WI38 (cell line): ENCODE data around the gene FKBP14.

ENCODE experiments used
- H3K4me3 ChIP-seq: 2 replicates; pipeline ENCODE4 v1.5.1; 2011; ENCODE audit warnings: low read depth, mild to moderate bottlenecking, control low read depth, low read length
- TF ChIP-seq, protein P1 (sequence below): IDR thresholded peaks from 2 replicates; pipeline ENCODE4 v1.5.1; 2012; ENCODE audit warnings: low read depth, mild to moderate bottlenecking, control low read depth, low read length

The FKBP14 gene

DNA sequence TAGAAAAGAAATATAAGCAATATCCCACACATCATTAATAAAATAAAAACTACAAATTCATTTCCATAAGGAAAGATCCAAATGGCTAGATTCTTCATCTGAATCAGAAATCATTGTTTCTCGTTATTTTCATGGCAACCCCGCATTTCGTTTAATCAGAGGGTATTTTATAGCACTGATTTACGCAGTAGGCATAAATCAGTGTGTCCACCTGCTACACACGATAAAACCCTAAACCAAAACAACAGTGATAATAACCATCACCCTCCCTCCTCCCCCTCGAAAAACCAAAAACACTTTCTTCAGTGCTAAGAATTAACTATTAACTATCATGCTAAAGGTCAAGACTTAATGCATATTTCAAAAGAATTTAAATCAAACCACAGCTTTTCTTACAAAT is 16.5 kb downstream of the FKBP14 start:
- no peak overlapping the region for H3K4me3 ChIP-seq
- TF ChIP-seq, protein P1, sequence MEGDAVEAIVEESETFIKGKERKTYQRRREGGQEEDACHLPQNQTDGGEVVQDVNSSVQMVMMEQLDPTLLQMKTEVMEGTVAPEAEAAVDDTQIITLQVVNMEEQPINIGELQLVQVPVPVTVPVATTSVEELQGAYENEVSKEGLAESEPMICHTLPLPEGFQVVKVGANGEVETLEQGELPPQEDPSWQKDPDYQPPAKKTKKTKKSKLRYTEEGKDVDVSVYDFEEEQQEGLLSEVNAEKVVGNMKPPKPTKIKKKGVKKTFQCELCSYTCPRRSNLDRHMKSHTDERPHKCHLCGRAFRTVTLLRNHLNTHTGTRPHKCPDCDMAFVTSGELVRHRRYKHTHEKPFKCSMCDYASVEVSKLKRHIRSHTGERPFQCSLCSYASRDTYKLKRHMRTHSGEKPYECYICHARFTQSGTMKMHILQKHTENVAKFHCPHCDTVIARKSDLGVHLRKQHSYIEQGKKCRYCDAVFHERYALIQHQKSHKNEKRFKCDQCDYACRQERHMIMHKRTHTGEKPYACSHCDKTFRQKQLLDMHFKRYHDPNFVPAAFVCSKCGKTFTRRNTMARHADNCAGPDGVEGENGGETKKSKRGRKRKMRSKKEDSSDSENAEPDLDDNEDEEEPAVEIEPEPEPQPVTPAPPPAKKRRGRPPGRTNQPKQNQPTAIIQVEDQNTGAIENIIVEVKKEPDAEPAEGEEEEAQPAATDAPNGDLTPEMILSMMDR: no peak

DNA sequence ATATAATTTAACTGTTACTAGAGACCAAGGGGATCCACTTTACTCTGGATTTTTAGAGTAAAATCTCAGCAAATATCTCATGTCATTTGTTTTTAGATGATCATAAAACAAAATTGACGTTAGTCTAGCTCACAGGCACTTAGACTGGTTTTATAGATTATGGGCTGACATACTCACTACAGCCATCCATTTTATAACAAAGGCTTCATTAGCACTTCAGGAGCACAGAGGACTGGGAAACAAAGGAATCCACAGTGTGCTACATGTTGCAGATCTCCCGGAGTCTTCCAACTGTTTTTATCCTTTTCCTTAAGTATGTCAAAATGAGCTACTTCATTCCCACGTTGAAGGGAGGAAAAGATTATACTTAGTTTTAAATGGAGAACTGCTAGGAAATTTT is 21.0 kb downstream of the FKBP14 start:
- H3K4me3 ChIP-seq: no peak overlapping the region
- TF ChIP-seq, protein P1: no peak

DNA sequence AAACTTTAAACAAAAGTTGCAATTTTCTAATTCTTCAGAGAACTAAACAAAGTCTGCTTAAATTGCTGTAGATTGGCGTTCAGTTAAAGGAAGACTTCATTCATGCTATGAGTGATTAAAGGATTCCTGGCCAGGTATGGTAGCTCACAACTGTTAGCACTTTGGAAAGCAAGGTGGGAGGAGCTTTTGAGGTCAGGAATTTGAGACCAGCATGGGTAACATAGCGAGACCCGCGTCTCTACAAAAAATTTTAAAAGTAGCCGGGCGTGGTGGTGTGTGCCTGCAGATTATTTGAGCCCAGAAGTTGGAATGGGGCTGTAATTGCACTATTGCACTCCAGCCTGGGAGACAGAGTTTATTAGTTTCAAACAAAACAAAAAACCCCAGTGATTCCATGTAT is 23.4 kb downstream of the FKBP14 start:
- TF ChIP-seq, protein P1: no peak
- H3K4me3 ChIP-seq: no peak overlapping the region

DNA sequence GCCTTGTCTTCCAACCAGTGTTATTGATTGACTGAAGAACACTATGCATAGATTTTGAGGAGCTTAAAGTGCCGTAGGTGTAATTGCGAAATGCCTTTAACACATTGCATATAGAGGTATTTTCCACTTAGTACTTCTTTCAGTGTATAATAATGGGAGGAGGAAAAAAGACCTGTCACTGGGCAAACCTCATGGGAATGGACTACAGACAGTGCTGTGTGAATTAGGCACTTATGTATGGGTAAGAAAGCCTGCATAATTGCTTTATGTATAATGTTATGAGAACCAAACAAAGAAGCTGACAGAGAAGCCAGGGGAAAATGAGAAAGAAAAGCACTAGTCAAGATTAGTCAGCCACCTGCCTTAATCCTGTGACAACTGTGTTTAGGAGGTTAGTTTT is 24.5 kb downstream of the FKBP14 start:
- TF ChIP-seq, protein P1: no peak
- H3K4me3 ChIP-seq: no peak overlapping the region

DNA sequence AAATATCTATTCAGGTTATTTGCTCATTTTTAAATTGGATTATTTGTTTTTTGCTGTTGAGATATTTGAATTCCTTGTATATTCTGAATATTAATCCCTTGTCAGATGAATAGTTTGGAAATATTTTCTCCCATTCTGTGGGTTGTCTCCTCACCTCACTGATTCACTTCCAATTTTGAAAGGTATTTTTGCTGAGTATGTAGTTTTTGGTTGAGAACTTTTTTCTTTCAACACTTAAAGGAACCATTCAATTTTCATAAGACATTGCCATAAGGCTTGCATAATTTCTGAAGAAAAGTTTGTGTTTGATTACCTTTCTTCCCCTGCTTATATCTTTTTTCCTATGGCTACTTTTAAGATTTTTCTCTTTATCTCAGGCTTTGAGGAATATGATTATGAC is 28.0 kb downstream of the FKBP14 start:
- H3K4me3 ChIP-seq: no peak overlapping the region
- TF ChIP-seq, protein P1: no peak

DNA sequence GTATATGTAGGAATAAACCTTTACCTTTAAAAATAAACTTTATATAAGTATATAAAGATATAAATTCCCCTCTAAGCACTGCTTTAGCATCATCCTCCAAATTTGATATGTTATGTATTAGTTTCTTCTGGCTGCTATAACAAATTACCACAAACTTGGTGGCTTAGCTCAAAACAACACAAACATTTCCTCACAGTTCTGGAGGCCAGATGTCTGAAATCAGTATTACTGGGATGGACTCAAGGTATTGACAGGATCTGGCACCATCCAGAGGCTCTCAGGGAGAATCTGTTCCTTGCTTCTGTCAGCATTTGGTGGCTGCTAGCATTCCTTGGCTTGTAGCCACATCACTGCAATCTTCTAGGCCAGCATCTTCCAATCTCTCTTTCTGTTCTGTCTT is 30.2 kb downstream of the FKBP14 start:
- TF ChIP-seq, protein P1: no peak
- H3K4me3 ChIP-seq: no peak overlapping the region

DNA sequence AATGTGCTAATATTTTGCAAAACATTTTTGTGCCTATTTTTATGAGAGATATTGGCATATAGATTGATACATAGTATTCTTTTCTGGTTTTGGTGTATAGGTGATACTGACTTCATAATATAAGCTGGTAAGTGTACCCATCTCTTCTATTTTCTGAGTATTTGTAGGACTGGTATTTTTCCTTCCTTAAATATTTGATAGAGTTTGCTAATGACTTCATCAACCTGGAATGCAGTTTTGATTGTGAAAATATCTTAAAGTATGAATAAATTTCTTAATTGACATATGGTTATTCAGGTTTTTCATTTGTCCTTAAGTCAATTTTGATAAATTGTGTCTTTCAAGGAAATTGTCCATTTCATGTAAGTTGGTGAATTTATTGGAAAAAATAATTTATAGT is 30.9 kb downstream of the FKBP14 start:
- H3K4me3 ChIP-seq: no peak overlapping the region
- TF ChIP-seq, protein P1: no peak
